Transverse colon (tissue), 4 donors: Measurements from ENCODE around the gene SETD9. TPM values are rescaled to one million over a fixed set of nuclear protein-coding genes. Genes with fewer than 3 reads are reported as not detected.

Experiments
- DNase-seq: peaks from one replicate; pipeline ENCODE4 v3.0.0-alpha.2; 2019
- H3K27ac ChIP-seq, 4 donors: fragments of 200-600 bp; sonication (generic); 2 replicates each; pipeline ENCODE4 v1.5.1; 2016 to 2018; ENCODE audit warnings: inconsistent platforms in 4 of 4
- H3K27me3 ChIP-seq: fragments of 200-600 bp; sonication (generic); 2 replicates; pipeline ENCODE4 v1.5.1; 2017; ENCODE audit warnings: inconsistent platforms
- H3K36me3 ChIP-seq, 4 donors: fragments of 200-600 bp; sonication (generic); 2 replicates each; pipeline ENCODE4 v1.5.1; 2017 to 2019; ENCODE audit warnings: inconsistent platforms in 4 of 4
- H3K4me1 ChIP-seq, 4 donors: fragments of 200-600 bp; sonication (generic); 2 replicates each; pipeline ENCODE4 v1.5.1; 2017 to 2020; ENCODE audit warnings: inconsistent platforms in 4 of 4
- H3K4me3 ChIP-seq, 4 donors: fragments of 200-600 bp; sonication (generic); 1 replicate in 1 of 4; 2 replicates in 3 of 4; pipeline versions ENCODE4 v1.5.1 to v1.6.1; 2017 to 2019; ENCODE audit warnings: inconsistent platforms in 4 of 4
- H3K9me3 ChIP-seq, 2 donors: fragments of 200-600 bp; sonication (generic); 2 replicates each; pipeline ENCODE4 v1.5.1; 2017 to 2019; ENCODE audit warnings: inconsistent platforms in 2 of 2
- CTCF ChIP-seq, 5 experiments: fragments of 200-600 bp in 3 of 5; fragments of 450-650 bp in 2 of 5; sonication (generic) in 3 of 5; IDR thresholded peaks; 1 replicate in 2 of 5; 2 replicates in 3 of 5; pipeline ENCODE4 v1.5.1; 2016 to 2017; ENCODE audit warnings: antibody characterized with exemption in 5 of 5, inconsistent platforms in 3 of 5, mild to moderate bottlenecking in 2 of 5, moderate library complexity in 1 of 5
- EP300 ChIP-seq: sonication (generic); formaldehyde crosslinking; IDR thresholded peaks from one replicate; pipeline ENCODE4 v1.6.1; 2017; ENCODE audit warnings: antibody characterized with exemption, low read depth
- POLR2A ChIP-seq: fragments of 450-650 bp; IDR thresholded peaks from one replicate; pipeline ENCODE4 v1.6.1; 2016; ENCODE audit warnings: antibody characterized with exemption, mild to moderate bottlenecking, moderate library complexity
- POLR2AphosphoS5 ChIP-seq, 3 donors: sonication (generic); formaldehyde crosslinking; IDR thresholded peaks; one replicate each; pipeline ENCODE4 v1.6.1; 2016; ENCODE audit warnings: antibody characterized with exemption in 3 of 3
- WGBS, 2 donors: methylation state at CpG; one replicate each; pipeline ENCODE4 v1.1.5; 2018; ENCODE audit warnings: low coverage in 1 of 2; 5-methylcytosine and 5-hydroxymethylcytosine counted together
- in situ Hi-C, 4 donors: fragments of 200-750 bp; cut with MboI; loops; one replicate each; pipeline versions ENCODE4 v1.15.0 to v1.15.1; 2017; ENCODE audit warnings: low sequenced_read_pairs in 3 of 4, low pct_ligation_motif_present in 1 of 4, low pct_unique_long_range_greater_than_20kb in 1 of 4
- intact Hi-C: fragments of 100-400 bp; cut with DNase I; formaldehyde crosslinking; loops from one replicate; pipeline ENCODE4 v1.15.1; 2023; ENCODE audit warnings: low total_unique reads
- total RNA-seq, 4 donors: library from RNA; depleted of rRNA; stranded (reverse); fragments of >200 nt; gene quantifications; one replicate each; pipeline ENCODE4 v1.1.0, GENCODE V29; 2016

Gene SETD9
- total RNA-seq, 4 donors from 2014 or later, result 26.6 to 27.9 TPM; not detected in 2

GRCh38 chr5:56954262-56954661 lies 44.9 kb downstream of the SETD9 start:
- H3K27me3 ChIP-seq, result peaks cover 5% of the 10 kb centered on the region
- TF ChIP-seq POLR2AphosphoS5 (IDR thresholded peaks at IDR 0.05) (no peak), CTCF (IDR thresholded peaks at IDR 0.05) (no peak), POLR2A (no peak), EP300 (no peak)
- WGBS, 2 donors, result 93 to 100% methylated on average over 1 of the region's 1 CpG
- H3K9me3 ChIP-seq, result no peaks in the 10 kb centered on the region
- no peak overlapping the region for H3K4me3 ChIP-seq
- peaks cover 4 to 35% (median 25%) of the 10 kb centered on the region in 4 donors for H3K4me1 ChIP-seq
- no peak for DNase-seq
- in situ Hi-C loops, result no loop called here
- H3K27ac ChIP-seq, result no peak overlapping the region
- H3K36me3 ChIP-seq, result peaks cover 0 to under 1% (median 0%) of the 10 kb centered on the region in 4 donors
- intact Hi-C loops, result no loop called here

- Histone ChIP-seq H3K4me3 (no peak overlapping the region), H3K27ac (no peak overlapping the region), H3K36me3 (no peaks in the 10 kb centered on the region), H3K27me3 (peaks cover 5% of the 10 kb centered on the region), H3K4me1 (peaks cover 0 to 32% (median 12%) of the 10 kb centered on the region in 4 donors), H3K9me3 (no peaks in the 10 kb centered on the region)
- DNase-seq, result no peak
- WGBS, 2 donors, result 55 to 62% methylated on average over 2 of the region's 2 CpGs
- intact Hi-C loops, result no loop called here
- in situ Hi-C loops, result no loop called here
- TF ChIP-seq EP300 (no peak), CTCF (IDR thresholded peaks at IDR 0.05) (no peak), POLR2AphosphoS5 (IDR thresholded peaks at IDR 0.05) (no peak), POLR2A (no peak)
Observed at GRCh38 chr5:56958595-56958994, 49.2 kb downstream of the SETD9 start.

GRCh38 chr5:56959326-56959725 lies 49.9 kb downstream of the SETD9 start:
- WGBS, 2 donors, result 71 to 76% methylated on average over 4 of the region's 4 CpGs
- Histone ChIP-seq H3K4me1 (peaks cover 0 to 38% (median 14%) of the 10 kb centered on the region in 4 donors), H3K27ac (no peak overlapping the region), H3K36me3 (no peaks in the 10 kb centered on the region), H3K9me3 (no peaks in the 10 kb centered on the region), H3K4me3 (no peak overlapping the region), H3K27me3 (peaks cover 5% of the 10 kb centered on the region)
- intact Hi-C loops, result no loop called here
- in situ Hi-C loops, result no loop called here
- TF ChIP-seq POLR2A (no peak), EP300 (no peak), POLR2AphosphoS5 (IDR thresholded peaks at IDR 0.05) (no peak), CTCF (IDR thresholded peaks at IDR 0.05) (no peak)
- no peak for DNase-seq

GRCh38 chr5:56961746-56962145 lies 52.4 kb downstream of the SETD9 start:
- H3K36me3 ChIP-seq, result no peaks in the 10 kb centered on the region
- H3K27ac ChIP-seq, result no peak overlapping the region
- TF ChIP-seq POLR2A (no peak), CTCF (IDR thresholded peaks at IDR 0.05) (no peak), POLR2AphosphoS5 (IDR thresholded peaks at IDR 0.05) (no peak), EP300 (no peak)
- intact Hi-C loops (no loop called here), in situ Hi-C loops (no loop called here)
- H3K9me3 ChIP-seq, result no peaks in the 10 kb centered on the region
- peaks cover 5% of the 10 kb centered on the region for H3K27me3 ChIP-seq
- 78 to 85% methylated on average over 5 to 6 of the region's 6 CpGs for WGBS, 2 donors
- H3K4me1 ChIP-seq, result peaks cover 0 to 47% (median 18%) of the 10 kb centered on the region in 4 donors
- no peak for DNase-seq
- no peak overlapping the region for H3K4me3 ChIP-seq
